ENCODE data around the gene CD40. TPM values are rescaled to one million over a fixed set of nuclear protein-coding genes. Genes with fewer than 3 reads are reported as not detected.
A peak's percentile ranks its signal among the peaks of the same experiment; 100 is the strongest.

The CD40 gene
- polyA plus RNA-seq, 2 donors: 5.4 to 10.8 TPM

DNA sequence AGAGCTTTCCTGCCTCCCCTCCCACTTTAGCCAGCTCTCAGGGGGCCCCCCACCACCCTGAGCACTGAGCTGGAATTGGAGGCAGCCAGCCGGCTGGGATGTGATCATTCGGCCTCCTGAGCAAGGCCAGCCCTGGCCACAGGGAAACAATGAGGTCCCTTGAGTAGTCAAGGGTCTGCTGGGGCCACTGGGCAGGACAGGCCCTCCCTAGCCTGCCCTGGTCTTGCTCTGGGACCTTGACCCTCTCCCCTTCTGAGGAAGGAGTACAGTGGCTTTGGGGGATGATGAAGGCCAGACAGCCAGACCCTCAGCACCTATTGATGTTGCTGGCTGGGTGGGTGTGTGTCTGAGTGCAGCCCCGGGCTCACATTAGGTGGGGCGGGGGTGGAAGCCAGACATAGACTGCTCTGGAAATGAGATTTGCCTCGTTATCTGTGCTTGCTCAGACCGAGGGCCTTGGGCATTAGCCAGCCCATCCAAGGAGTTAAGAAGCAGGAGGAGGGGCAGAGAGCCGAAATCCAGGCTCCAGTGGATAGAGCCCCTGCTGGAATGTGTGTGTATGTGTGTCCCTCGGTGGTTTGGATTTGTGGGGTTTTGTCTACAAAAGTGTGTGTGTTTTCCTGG lies 21.3 kb downstream of the CD40 start:
- 29 to 30% methylated on average over 8 of the region's 8 CpGs for WGBS, 2 donors
- peaks cover 5 to 18% of the 10 kb centered on the region in 2 donors for H3K4me1 ChIP-seq (ENCODE audit: control insufficient read depth in 2 of 2, insufficient read depth in 2 of 2, low read length in 1 of 2)
- H3K4me3 ChIP-seq (ENCODE audit: low read depth in 1 of 2, low read length in 2 of 2): no peak overlapping the region
- H3K9me3 ChIP-seq (ENCODE audit: control insufficient read depth in 2 of 2, insufficient read depth in 1 of 2, low read depth in 1 of 2, low read length in 1 of 2): no peaks in the 10 kb centered on the region
- H3K36me3 ChIP-seq (ENCODE audit: control insufficient read depth in 2 of 2, insufficient read depth in 2 of 2, low read length in 1 of 2): no peaks in the 10 kb centered on the region
- H3K27ac ChIP-seq (ENCODE audit: low read depth in 2 of 2, low read length in 1 of 2): peak overlapping the region in 1 of 2 donors; percentile 1
- H3K27me3 ChIP-seq (ENCODE audit: control insufficient read depth in 1 of 2, insufficient read depth in 2 of 2, low read length in 2 of 2): no peaks in the 10 kb centered on the region

GRCh38 chr20:46139908-46140482 lies 21.9 kb downstream of the CD40 start:
- peaks cover 5 to 21% of the 10 kb centered on the region in 2 donors for H3K4me1 ChIP-seq (ENCODE audit: control insufficient read depth in 2 of 2, insufficient read depth in 2 of 2, low read length in 1 of 2)
- no peak overlapping the region for H3K27ac ChIP-seq (ENCODE audit: low read depth in 2 of 2, low read length in 1 of 2)
- H3K36me3 ChIP-seq (ENCODE audit: control insufficient read depth in 2 of 2, insufficient read depth in 2 of 2, low read length in 1 of 2): no peaks in the 10 kb centered on the region
- H3K4me3 ChIP-seq (ENCODE audit: low read depth in 1 of 2, low read length in 2 of 2): no peak overlapping the region
- H3K9me3 ChIP-seq (ENCODE audit: control insufficient read depth in 2 of 2, insufficient read depth in 1 of 2, low read depth in 1 of 2, low read length in 1 of 2): no peaks in the 10 kb centered on the region
- H3K27me3 ChIP-seq (ENCODE audit: control insufficient read depth in 1 of 2, insufficient read depth in 2 of 2, low read length in 2 of 2): no peaks in the 10 kb centered on the region
- WGBS, 2 donors: 33 to 39% methylated on average over 5 of the region's 5 CpGs

DNA sequence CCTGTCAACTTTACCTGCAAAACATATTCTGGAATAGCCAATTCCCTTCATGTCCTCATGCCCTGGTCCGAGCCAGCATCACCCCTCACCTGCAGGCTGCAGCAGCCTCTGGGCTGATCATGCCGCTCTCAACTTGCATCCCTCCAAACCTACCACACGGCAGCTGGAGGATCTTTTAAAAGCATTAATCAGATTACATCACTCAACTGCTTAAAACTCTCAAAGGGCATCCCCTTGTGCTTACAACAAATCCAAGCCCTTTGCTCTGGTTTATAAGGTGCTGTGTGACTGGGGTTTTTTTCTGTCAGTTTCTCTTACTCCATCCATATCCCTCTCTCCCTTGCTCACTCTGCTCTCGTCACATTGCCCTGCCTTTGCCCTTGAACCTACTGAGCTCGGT lies 24.0 kb downstream of the CD40 start:
- WGBS, 2 donors: 26 to 43% methylated on average over 5 of the region's 5 CpGs
- Histone ChIP-seq H3K27me3 (ENCODE audit: control insufficient read depth in 1 of 2, insufficient read depth in 2 of 2, low read length in 2 of 2) (no peaks in the 10 kb centered on the region), H3K4me3 (ENCODE audit: low read depth in 1 of 2, low read length in 2 of 2) (no peak overlapping the region)

GRCh38 chr20:46144432-46145025 lies 26.4 kb downstream of the CD40 start:
- no peak overlapping the region for H3K27ac ChIP-seq (ENCODE audit: low read depth in 2 of 2, low read length in 1 of 2)
- no peaks in the 10 kb centered on the region for H3K27me3 ChIP-seq (ENCODE audit: control insufficient read depth in 1 of 2, insufficient read depth in 2 of 2, low read length in 2 of 2)
- H3K36me3 ChIP-seq (ENCODE audit: control insufficient read depth in 2 of 2, insufficient read depth in 2 of 2, low read length in 1 of 2): no peaks in the 10 kb centered on the region
- no peaks in the 10 kb centered on the region for H3K9me3 ChIP-seq (ENCODE audit: control insufficient read depth in 2 of 2, insufficient read depth in 1 of 2, low read depth in 1 of 2, low read length in 1 of 2)
- 54 to 55% methylated on average over 8 of the region's 8 CpGs for WGBS, 2 donors
- H3K4me3 ChIP-seq (ENCODE audit: low read depth in 1 of 2, low read length in 2 of 2): no peak overlapping the region
- peaks cover 1 to 6% of the 10 kb centered on the region in 2 donors for H3K4me1 ChIP-seq (ENCODE audit: control insufficient read depth in 2 of 2, insufficient read depth in 2 of 2, low read length in 1 of 2)

More for the DNA sequence above, 24.0 kb downstream of the CD40 start:
- Histone ChIP-seq H3K4me1 (ENCODE audit: control insufficient read depth in 2 of 2, insufficient read depth in 2 of 2, low read length in 1 of 2) (peaks cover 5 to 21% of the 10 kb centered on the region in 2 donors), H3K27ac (ENCODE audit: low read depth in 2 of 2, low read length in 1 of 2) (no peak overlapping the region), H3K9me3 (ENCODE audit: control insufficient read depth in 2 of 2, insufficient read depth in 1 of 2, low read depth in 1 of 2, low read length in 1 of 2) (no peaks in the 10 kb centered on the region), H3K36me3 (ENCODE audit: control insufficient read depth in 2 of 2, insufficient read depth in 2 of 2, low read length in 1 of 2) (no peaks in the 10 kb centered on the region)

DNA sequence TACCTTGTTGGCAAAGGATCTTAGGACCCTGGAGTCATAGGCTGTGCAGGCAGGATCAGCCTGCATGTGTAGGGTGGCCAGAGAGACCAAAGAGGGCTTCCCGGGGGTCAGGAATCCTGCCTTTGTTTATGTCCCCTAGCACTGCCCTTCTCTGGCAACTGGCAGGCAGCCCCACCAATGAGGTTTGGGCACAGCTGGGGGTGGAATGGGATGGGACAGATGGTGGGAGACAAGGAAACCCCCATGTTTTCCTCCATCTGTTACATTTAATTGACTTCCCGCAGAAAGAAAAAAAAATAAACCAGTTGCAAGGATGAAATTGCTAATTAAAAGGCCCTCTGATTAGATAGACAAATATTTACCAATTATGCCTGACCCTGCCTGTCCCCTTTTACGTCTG lies 27.6 kb downstream of the CD40 start:
- Histone ChIP-seq H3K9me3 (ENCODE audit: control insufficient read depth in 2 of 2, insufficient read depth in 1 of 2, low read depth in 1 of 2, low read length in 1 of 2) (no peaks in the 10 kb centered on the region), H3K4me3 (ENCODE audit: low read depth in 1 of 2, low read length in 2 of 2) (no peak overlapping the region), H3K27ac (ENCODE audit: low read depth in 2 of 2, low read length in 1 of 2) (no peak overlapping the region), H3K4me1 (ENCODE audit: control insufficient read depth in 2 of 2, insufficient read depth in 2 of 2, low read length in 1 of 2) (peaks cover 0 to 3% of the 10 kb centered on the region in 2 donors), H3K27me3 (ENCODE audit: control insufficient read depth in 1 of 2, insufficient read depth in 2 of 2, low read length in 2 of 2) (no peaks in the 10 kb centered on the region), H3K36me3 (ENCODE audit: control insufficient read depth in 2 of 2, insufficient read depth in 2 of 2, low read length in 1 of 2) (no peaks in the 10 kb centered on the region)
- WGBS, 2 donors: 40 to 56% methylated on average over 3 of the region's 3 CpGs

GRCh38 chr20:46148313-46149208 lies 30.4 kb downstream of the CD40 start:
- Histone ChIP-seq H3K27ac (ENCODE audit: low read depth in 2 of 2, low read length in 1 of 2) (no peak overlapping the region), H3K4me3 (ENCODE audit: low read depth in 1 of 2, low read length in 2 of 2) (no peak overlapping the region), H3K4me1 (ENCODE audit: control insufficient read depth in 2 of 2, insufficient read depth in 2 of 2, low read length in 1 of 2) (peaks cover 0 to 3% of the 10 kb centered on the region in 2 donors), H3K36me3 (ENCODE audit: control insufficient read depth in 2 of 2, insufficient read depth in 2 of 2, low read length in 1 of 2) (no peaks in the 10 kb centered on the region), H3K9me3 (ENCODE audit: control insufficient read depth in 2 of 2, insufficient read depth in 1 of 2, low read depth in 1 of 2, low read length in 1 of 2) (no peaks in the 10 kb centered on the region), H3K27me3 (ENCODE audit: control insufficient read depth in 1 of 2, insufficient read depth in 2 of 2, low read length in 2 of 2) (no peaks in the 10 kb centered on the region)
- 64 to 76% methylated on average over 14 of the region's 14 CpGs for WGBS, 2 donors

GRCh38 chr20:46150943-46151342 lies 32.8 kb downstream of the CD40 start:
- H3K4me3 ChIP-seq (ENCODE audit: low read depth in 1 of 2, low read length in 2 of 2): no peak overlapping the region
- H3K4me1 ChIP-seq (ENCODE audit: control insufficient read depth in 2 of 2, insufficient read depth in 2 of 2, low read length in 1 of 2): no peaks in the 10 kb centered on the region
- H3K27me3 ChIP-seq (ENCODE audit: control insufficient read depth in 1 of 2, insufficient read depth in 2 of 2, low read length in 2 of 2): no peaks in the 10 kb centered on the region
- H3K27ac ChIP-seq (ENCODE audit: low read depth in 2 of 2, low read length in 1 of 2): no peak overlapping the region
- WGBS, 2 donors: 48 to 57% methylated on average over 5 of the region's 5 CpGs
- no peaks in the 10 kb centered on the region for H3K36me3 ChIP-seq (ENCODE audit: control insufficient read depth in 2 of 2, insufficient read depth in 2 of 2, low read length in 1 of 2)
- no peaks in the 10 kb centered on the region for H3K9me3 ChIP-seq (ENCODE audit: control insufficient read depth in 2 of 2, insufficient read depth in 1 of 2, low read depth in 1 of 2, low read length in 1 of 2)

- H3K4me1 ChIP-seq (ENCODE audit: control insufficient read depth in 2 of 2, insufficient read depth in 2 of 2, low read length in 1 of 2): no peaks in the 10 kb centered on the region
- no peaks in the 10 kb centered on the region for H3K9me3 ChIP-seq (ENCODE audit: control insufficient read depth in 2 of 2, insufficient read depth in 1 of 2, low read depth in 1 of 2, low read length in 1 of 2)
- no peak overlapping the region for H3K27ac ChIP-seq (ENCODE audit: low read depth in 2 of 2, low read length in 1 of 2)
- no peak overlapping the region for H3K4me3 ChIP-seq (ENCODE audit: low read depth in 1 of 2, low read length in 2 of 2)
- no peaks in the 10 kb centered on the region for H3K36me3 ChIP-seq (ENCODE audit: control insufficient read depth in 2 of 2, insufficient read depth in 2 of 2, low read length in 1 of 2)
- 70 to 80% methylated on average over 7 of the region's 7 CpGs for WGBS, 2 donors
- no peaks in the 10 kb centered on the region for H3K27me3 ChIP-seq (ENCODE audit: control insufficient read depth in 1 of 2, insufficient read depth in 2 of 2, low read length in 2 of 2)
Measured at GRCh38 chr20:46151936-46152335, 33.8 kb downstream of the CD40 start.

- Histone ChIP-seq H3K27ac (ENCODE audit: low read depth in 2 of 2, low read length in 1 of 2) (no peak overlapping the region), H3K36me3 (ENCODE audit: control insufficient read depth in 2 of 2, insufficient read depth in 2 of 2, low read length in 1 of 2) (no peaks in the 10 kb centered on the region), H3K27me3 (ENCODE audit: control insufficient read depth in 1 of 2, insufficient read depth in 2 of 2, low read length in 2 of 2) (no peaks in the 10 kb centered on the region), H3K4me3 (ENCODE audit: low read depth in 1 of 2, low read length in 2 of 2) (no peak overlapping the region), H3K9me3 (ENCODE audit: control insufficient read depth in 2 of 2, insufficient read depth in 1 of 2, low read depth in 1 of 2, low read length in 1 of 2) (no peaks in the 10 kb centered on the region), H3K4me1 (ENCODE audit: control insufficient read depth in 2 of 2, insufficient read depth in 2 of 2, low read length in 1 of 2) (no peaks in the 10 kb centered on the region)
- WGBS, 2 donors: 68 to 74% methylated on average over 33 of the region's 33 CpGs
Measured at GRCh38 chr20:46152824-46153586, 34.9 kb downstream of the CD40 start.

All from esophagus (tissue), 2 donors.